ENCODE results near the gene ANXA3. TPM values are rescaled to one million over a fixed set of nuclear protein-coding genes. Genes with fewer than 3 reads are reported as not detected.

ANXA3 gene
- total RNA-seq, 2 donors from 2014 or later, result 43.3 to 144 TPM

- Histone ChIP-seq H3K4me1 (replicated peaks) (no peaks in the 10 kb centered on the region), H3K9me3 (no peaks in the 10 kb centered on the region), H3K36me3 (no peaks in the 10 kb centered on the region), H3K27me3 (replicated peaks; ENCODE audit: insufficient read depth) (no peaks in the 10 kb centered on the region), H3K4me3 (no peak overlapping the region), H3K27ac (peak overlapping the region; percentile 92 to 95)
- intact Hi-C loops (cut with DNase I), result no loop called here
- TF ChIP-seq POLR2A (IDR thresholded peaks at IDR 0.05), result no peak
- no peak for TF ChIP-seq POLR2AphosphoS5 (IDR thresholded peaks at IDR 0.05)
- no peak for TF ChIP-seq CTCF (IDR thresholded peaks at IDR 0.05)
- DNase-seq (ENCODE audit: low spot score), result no peak
Observed at GRCh38 chr4:78553529-78554060, 2.0 kb downstream of the ANXA3 start.

- H3K4me1 ChIP-seq (replicated peaks), result peaks cover 14% of the 10 kb centered on the region
- H3K9me3 ChIP-seq, result no peaks in the 10 kb centered on the region
- WGBS, result 94% methylated on average over 4 of the region's 4 CpGs
- DNase-seq (ENCODE audit: low spot score), result no peak
- no peak overlapping the region for H3K4me3 ChIP-seq
- TF ChIP-seq CTCF (IDR thresholded peaks at IDR 0.05) (no peak), POLR2AphosphoS5 (IDR thresholded peaks at IDR 0.05) (no peak), POLR2A (IDR thresholded peaks at IDR 0.05) (no peak)
- intact Hi-C loops (cut with DNase I), result no loop called here
- H3K27me3 ChIP-seq (replicated peaks; ENCODE audit: insufficient read depth), result no peaks in the 10 kb centered on the region
- peak overlapping the region; percentile 56 to 74 for H3K27ac ChIP-seq
- H3K36me3 ChIP-seq, result no peaks in the 10 kb centered on the region
Observed at GRCh38 chr4:78556665-78557064, 5.1 kb downstream of the ANXA3 start.

DNA sequence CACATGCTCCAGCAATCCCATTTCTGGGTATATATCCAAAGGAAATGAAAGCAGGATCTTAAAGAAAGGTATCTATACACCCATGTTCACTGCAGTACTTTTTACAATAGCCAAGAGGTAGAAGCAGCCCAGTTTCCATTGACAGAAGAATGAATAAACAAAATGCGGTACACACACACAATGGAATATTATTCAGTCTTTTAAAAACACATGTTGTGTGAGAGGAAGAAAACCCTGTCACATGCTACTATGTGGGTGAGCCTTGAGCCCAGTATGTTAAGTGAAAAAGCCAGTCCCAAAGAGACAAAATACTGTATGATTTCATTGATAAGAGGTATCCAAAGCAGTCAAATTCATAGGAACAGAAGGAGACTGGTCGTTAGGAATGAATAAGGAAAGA, 6.3 kb downstream of the ANXA3 start:
- DNase-seq (ENCODE audit: low spot score), result peak; percentile 29
- Histone ChIP-seq H3K27me3 (replicated peaks; ENCODE audit: insufficient read depth) (no peaks in the 10 kb centered on the region), H3K36me3 (no peaks in the 10 kb centered on the region), H3K4me1 (replicated peaks) (peaks cover 14% of the 10 kb centered on the region), H3K27ac (peak overlapping the region; percentile 56 to 74), H3K4me3 (no peak overlapping the region), H3K9me3 (no peaks in the 10 kb centered on the region)
- WGBS, result 59% methylated on average over 2 of the region's 2 CpGs
- no peak for TF ChIP-seq CTCF (IDR thresholded peaks at IDR 0.05)
- peak; percentile 55 for TF ChIP-seq POLR2AphosphoS5 (IDR thresholded peaks at IDR 0.05)
- intact Hi-C loops (cut with DNase I), result no loop called here

GRCh38 chr4:78558410-78558809, 6.8 kb downstream of the ANXA3 start:
- Histone ChIP-seq H3K4me1 (replicated peaks) (peaks cover 14% of the 10 kb centered on the region), H3K36me3 (no peaks in the 10 kb centered on the region), H3K27me3 (replicated peaks; ENCODE audit: insufficient read depth) (no peaks in the 10 kb centered on the region), H3K27ac (peak overlapping the region in 1 of 2 donors; percentile 74), H3K4me3 (no peak overlapping the region), H3K9me3 (no peaks in the 10 kb centered on the region)
- TF ChIP-seq POLR2A (IDR thresholded peaks at IDR 0.05) (no peak), POLR2AphosphoS5 (IDR thresholded peaks at IDR 0.05) (no peak)
- intact Hi-C loops (cut with DNase I), result no loop called here
- DNase-seq (ENCODE audit: low spot score), result no peak
- WGBS, result 56% methylated on average over 1 of the region's 1 CpG

DNA sequence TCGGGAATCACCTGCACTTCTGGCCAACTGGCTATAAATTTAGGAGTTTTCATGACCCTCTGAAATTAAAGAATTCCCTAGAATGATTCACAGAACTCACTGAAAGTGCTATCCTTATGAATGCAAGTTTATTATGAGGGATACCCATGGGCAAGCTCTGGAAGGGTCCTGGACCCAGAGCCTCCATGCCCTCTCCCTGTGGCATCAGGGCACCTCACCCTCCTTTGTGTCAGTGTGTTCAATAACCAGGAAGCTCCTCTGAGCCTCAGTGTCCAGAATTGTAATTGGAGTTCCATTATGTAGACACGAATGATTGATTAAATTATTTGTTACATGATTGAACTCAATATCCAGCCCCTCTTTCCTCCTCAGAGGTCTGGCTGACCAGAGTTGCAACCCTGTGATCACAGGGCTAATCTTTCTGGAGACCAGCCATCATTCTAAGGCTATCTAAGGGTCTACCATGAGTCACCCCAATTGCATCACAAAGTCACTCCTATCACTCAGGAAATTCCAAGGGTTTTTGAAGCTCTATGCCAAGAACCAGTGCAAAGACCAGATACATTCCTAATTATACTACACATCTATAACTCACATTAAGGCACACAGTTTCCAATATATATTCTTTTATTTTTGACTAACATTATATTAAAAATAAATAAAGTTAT, 8.9 kb downstream of the ANXA3 start:
- intact Hi-C loops (cut with DNase I), result no loop called here
- TF ChIP-seq CTCF (IDR thresholded peaks at IDR 0.05) (no peak), POLR2A (IDR thresholded peaks at IDR 0.05) (no peak), POLR2AphosphoS5 (IDR thresholded peaks at IDR 0.05) (no peak)
- Histone ChIP-seq H3K4me3 (no peak overlapping the region), H3K36me3 (no peaks in the 10 kb centered on the region), H3K27me3 (replicated peaks; ENCODE audit: insufficient read depth) (no peaks in the 10 kb centered on the region), H3K4me1 (replicated peaks) (peaks cover 14% of the 10 kb centered on the region), H3K9me3 (no peaks in the 10 kb centered on the region), H3K27ac (peak overlapping the region; percentile 67 to 74)
- DNase-seq (ENCODE audit: low spot score), result no peak
- WGBS, result 91% methylated on average over 2 of the region's 2 CpGs
